IMR-90 (cell line): Measurements from ENCODE around the gene PRRG1.

Experiments used
- MAFK ChIP-seq: IDR thresholded peaks from 2 replicates; pipeline ENCODE4 v1.6.1; 2012; ENCODE audit warnings: low read depth, low read length, improper control_type of control experiment
- TF ChIP-seq, protein P1 (sequence below): conservative IDR thresholded peaks from 2 replicates; pipeline ENCODE4 v1.5.1; 2012; ENCODE audit warnings: mild to moderate bottlenecking, low read depth, low read length, improper control_type of control experiment

DNA sequence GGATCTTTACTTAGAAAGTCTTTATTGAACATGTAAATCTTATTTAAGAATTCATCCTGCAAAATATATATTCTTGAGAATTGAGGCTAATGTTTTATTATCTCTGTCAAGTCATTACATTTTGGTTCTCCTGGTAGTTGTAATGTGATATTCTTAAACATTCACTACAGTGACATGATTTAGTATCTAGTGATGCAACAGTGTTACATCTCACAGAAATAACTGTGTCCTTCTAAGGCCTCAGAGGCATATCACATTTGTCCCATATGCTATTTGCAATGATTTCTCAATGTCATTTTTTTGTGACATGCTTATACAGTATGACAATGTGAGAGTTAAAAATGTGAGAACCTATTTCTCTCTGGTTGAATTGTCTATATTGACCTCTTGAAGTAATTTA is 34.1 kb downstream of the PRRG1 start:
- TF ChIP-seq, protein P1, sequence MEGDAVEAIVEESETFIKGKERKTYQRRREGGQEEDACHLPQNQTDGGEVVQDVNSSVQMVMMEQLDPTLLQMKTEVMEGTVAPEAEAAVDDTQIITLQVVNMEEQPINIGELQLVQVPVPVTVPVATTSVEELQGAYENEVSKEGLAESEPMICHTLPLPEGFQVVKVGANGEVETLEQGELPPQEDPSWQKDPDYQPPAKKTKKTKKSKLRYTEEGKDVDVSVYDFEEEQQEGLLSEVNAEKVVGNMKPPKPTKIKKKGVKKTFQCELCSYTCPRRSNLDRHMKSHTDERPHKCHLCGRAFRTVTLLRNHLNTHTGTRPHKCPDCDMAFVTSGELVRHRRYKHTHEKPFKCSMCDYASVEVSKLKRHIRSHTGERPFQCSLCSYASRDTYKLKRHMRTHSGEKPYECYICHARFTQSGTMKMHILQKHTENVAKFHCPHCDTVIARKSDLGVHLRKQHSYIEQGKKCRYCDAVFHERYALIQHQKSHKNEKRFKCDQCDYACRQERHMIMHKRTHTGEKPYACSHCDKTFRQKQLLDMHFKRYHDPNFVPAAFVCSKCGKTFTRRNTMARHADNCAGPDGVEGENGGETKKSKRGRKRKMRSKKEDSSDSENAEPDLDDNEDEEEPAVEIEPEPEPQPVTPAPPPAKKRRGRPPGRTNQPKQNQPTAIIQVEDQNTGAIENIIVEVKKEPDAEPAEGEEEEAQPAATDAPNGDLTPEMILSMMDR, result no peak
- TF ChIP-seq MAFK, result no peak
